PC-9 (cell line): Measurements from ENCODE around the gene KRTAP3-1. TPM values are rescaled to one million over a fixed set of nuclear protein-coding genes. Genes with fewer than 3 reads are reported as not detected.

ENCODE experiments used
- BruUV-seq: library from RNA; stranded (reverse); fragments of 400-500 nt; replicated peaks from 2 replicates; lab custom pipeline; 2021; lab: Mats Ljungman, UMichigan
- CTCF ChIA-PET: fragments of 300-600 bp; sonication (Branson Sonifier 250); formaldehyde crosslinking; loops from one replicate; lab custom pipeline; 2022; ENCODE audit warnings: antibody characterized with exemption; lab: Charles Lee
- POLR2A ChIA-PET: fragments of 300-600 bp; sonication (Branson Sonifier 250); formaldehyde crosslinking; loops from one replicate; lab custom pipeline; 2022; ENCODE audit warnings: antibody characterized with exemption; ENCODE audit not compliant: unreplicated experiment; lab: Charles Lee
- DNase-seq, 2 experiments: peaks; one replicate each; pipeline versions ENCODE4 v3.0.0 to v3.0.0-alpha.2; 2015 to 2022; ENCODE audit warnings: mixed read lengths in 1 of 2
- H2AFZ ChIP-seq: fragments of 200-600 bp; sonication (generic); 2 replicates; pipeline ENCODE4 v1.8.1; 2017; ENCODE audit warnings: antibody characterized with exemption
- H3F3A ChIP-seq: fragments of 200-600 bp; sonication (generic); 2 replicates; pipeline ENCODE4 v1.8.1; 2017; ENCODE audit warnings: antibody characterized with exemption, mild to moderate bottlenecking, low read depth; ENCODE audit not compliant: insufficient read depth
- H3K27ac ChIP-seq: fragments of 200-600 bp; sonication (generic); 2 replicates; pipeline ENCODE4 v1.6.1; 2016; ENCODE audit warnings: mixed run types
- H3K27me3 ChIP-seq: fragments of 200-600 bp; sonication (generic); 2 replicates; pipeline ENCODE4 v1.6.1; 2016; ENCODE audit warnings: low read depth, mixed run types; ENCODE audit not compliant: insufficient read depth
- H3K36me3 ChIP-seq: fragments of 200-600 bp; sonication (generic); 2 replicates; pipeline ENCODE4 v1.6.1; 2016; ENCODE audit warnings: low read depth, mixed run types
- H3K4me1 ChIP-seq: fragments of 200-600 bp; sonication (generic); replicated peaks from 2 replicates; pipeline ENCODE4 v1.6.1; 2016; ENCODE audit warnings: mixed run types; ENCODE audit not compliant: insufficient read depth
- H3K4me2 ChIP-seq: fragments of 200-600 bp; sonication (generic); 2 replicates; pipeline ENCODE4 v1.6.1; 2017; ENCODE audit warnings: mixed run types
- H3K4me3 ChIP-seq: fragments of 200-600 bp; sonication (generic); 2 replicates; pipeline ENCODE4 v1.6.1; 2016; ENCODE audit warnings: mixed run types
- H3K79me2 ChIP-seq: fragments of 200-600 bp; sonication (generic); 2 replicates; pipeline ENCODE4 v1.6.1; 2017; ENCODE audit warnings: low read depth, mixed run types
- H3K9me2 ChIP-seq: fragments of 200-600 bp; sonication (generic); 2 replicates; pipeline ENCODE4 v1.8.1; 2017; ENCODE audit warnings: mild to moderate bottlenecking; ENCODE audit not compliant: insufficient read depth
- H3K9me3 ChIP-seq: fragments of 200-600 bp; sonication (generic); 2 replicates; pipeline ENCODE4 v1.8.1; 2016; ENCODE audit warnings: low read depth; ENCODE audit not compliant: insufficient read depth
- H4K20me1 ChIP-seq: fragments of 200-600 bp; sonication (generic); 2 replicates; pipeline ENCODE4 v1.8.1; 2017; ENCODE audit not compliant: insufficient read depth
- EZH2 ChIP-seq: fragments of 200-600 bp; sonication (generic); IDR thresholded peaks from 2 replicates; pipeline ENCODE4 v1.8.0; 2017; ENCODE audit warnings: antibody characterized with exemption, low read depth
- intact Hi-C: fragments of 100-400 bp; cut with micrococcal nuclease; formaldehyde crosslinking; loops from one replicate; pipeline ENCODE4 v1.10.0; 2022; ENCODE audit not compliant: unreplicated experiment
- total RNA-seq: library from RNA; stranded (reverse); gene quantifications from 2 replicates; pipeline ENCODE4 v1.2.3, GENCODE V29; 2021
- TF ChIP-seq, protein P1 (sequence below): fragments of 200-600 bp; sonication (generic); conservative IDR thresholded peaks from 2 replicates; pipeline ENCODE4 v1.6.1; 2017; ENCODE audit warnings: mixed run types, antibody characterized with exemption, mild to moderate bottlenecking, moderate library complexity

Gene KRTAP3-1
- total RNA-seq, 1 experiment from 2014 or later, result not detected

DNA sequence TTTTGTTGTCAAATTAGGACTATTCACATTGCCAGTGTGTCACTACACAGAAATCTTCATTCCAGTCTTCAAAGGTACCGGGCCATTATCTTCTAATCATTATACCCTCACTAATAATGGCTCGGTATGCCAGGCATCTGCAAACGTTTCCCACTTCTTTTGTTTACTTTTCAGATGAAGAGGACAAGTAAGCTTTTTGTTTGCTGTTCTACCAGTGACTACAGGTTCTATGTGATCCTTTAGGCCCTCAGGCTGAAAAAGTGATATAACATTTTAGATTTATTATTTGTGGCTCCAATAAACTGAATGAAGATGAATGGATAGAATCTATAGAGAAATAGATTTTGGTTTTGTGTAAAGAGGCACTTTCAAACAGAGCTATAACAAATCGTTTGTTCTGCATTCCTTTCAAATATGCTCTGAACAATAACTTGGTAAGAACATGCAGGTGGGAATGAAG is 403 bp upstream of the KRTAP3-1 start:
- ChIA-PET CTCF (no interaction called here), POLR2A (interaction anchor here (0.6 to 1.0 kb wide), 3 partner anchors 47 to 485 kb away, joined by 3 to 10 read pairs (median 8); no protein-coding TSS in a partner anchor)
- peak overlapping the region; percentile 59 for H3K27ac ChIP-seq
- H3K4me3 ChIP-seq, result no peak overlapping the region
- no peaks in the 10 kb centered on the region for H3K27me3 ChIP-seq
- no peaks in the 10 kb centered on the region for H4K20me1 ChIP-seq
- TF ChIP-seq EZH2, result no peak
- TF ChIP-seq, protein P1, sequence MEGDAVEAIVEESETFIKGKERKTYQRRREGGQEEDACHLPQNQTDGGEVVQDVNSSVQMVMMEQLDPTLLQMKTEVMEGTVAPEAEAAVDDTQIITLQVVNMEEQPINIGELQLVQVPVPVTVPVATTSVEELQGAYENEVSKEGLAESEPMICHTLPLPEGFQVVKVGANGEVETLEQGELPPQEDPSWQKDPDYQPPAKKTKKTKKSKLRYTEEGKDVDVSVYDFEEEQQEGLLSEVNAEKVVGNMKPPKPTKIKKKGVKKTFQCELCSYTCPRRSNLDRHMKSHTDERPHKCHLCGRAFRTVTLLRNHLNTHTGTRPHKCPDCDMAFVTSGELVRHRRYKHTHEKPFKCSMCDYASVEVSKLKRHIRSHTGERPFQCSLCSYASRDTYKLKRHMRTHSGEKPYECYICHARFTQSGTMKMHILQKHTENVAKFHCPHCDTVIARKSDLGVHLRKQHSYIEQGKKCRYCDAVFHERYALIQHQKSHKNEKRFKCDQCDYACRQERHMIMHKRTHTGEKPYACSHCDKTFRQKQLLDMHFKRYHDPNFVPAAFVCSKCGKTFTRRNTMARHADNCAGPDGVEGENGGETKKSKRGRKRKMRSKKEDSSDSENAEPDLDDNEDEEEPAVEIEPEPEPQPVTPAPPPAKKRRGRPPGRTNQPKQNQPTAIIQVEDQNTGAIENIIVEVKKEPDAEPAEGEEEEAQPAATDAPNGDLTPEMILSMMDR, result no peak
- intact Hi-C loops, result no loop called here
- peaks cover 57% of the 10 kb centered on the region for H3K4me1 ChIP-seq
- no peaks in the 10 kb centered on the region for H3K36me3 ChIP-seq
- no peaks in the 10 kb centered on the region for H3K79me2 ChIP-seq
- H3K9me2 ChIP-seq, result no peaks in the 10 kb centered on the region
- H3F3A ChIP-seq, result peaks cover 44% of the 10 kb centered on the region
- peak; percentile 12 to 96 for DNase-seq
- H3K4me2 ChIP-seq, result peak overlapping the region; percentile 34
- no TSS peak for BruUV-seq
- H3K9me3 ChIP-seq, result no peaks in the 10 kb centered on the region; the same call in 1 of the 2 replicates
- H2AFZ ChIP-seq, result no peak overlapping the region

DNA sequence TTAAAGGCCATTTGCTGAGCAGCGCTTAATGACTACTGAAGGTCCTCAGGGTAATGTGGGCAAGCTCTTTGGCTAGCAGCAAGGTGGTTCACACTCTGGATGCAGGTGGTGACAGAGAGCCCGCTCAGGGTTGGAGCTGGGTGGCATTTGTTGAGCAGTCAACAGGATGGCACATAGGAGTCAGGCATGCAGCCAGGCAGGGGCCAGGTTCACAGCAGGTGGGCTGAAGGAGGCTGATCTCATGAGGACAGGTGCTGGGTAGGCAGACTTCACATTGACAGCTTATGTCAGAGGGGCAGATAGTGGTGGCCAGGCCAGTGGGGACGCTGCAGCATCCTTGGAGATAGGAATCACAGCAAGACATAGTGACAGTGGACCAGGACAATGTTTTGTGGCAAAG is 4.5 kb downstream of the KRTAP3-1 start:
- Histone ChIP-seq H3K36me3 (no peaks in the 10 kb centered on the region), H3K27ac (no peak overlapping the region), H4K20me1 (no peaks in the 10 kb centered on the region), H3K4me3 (no peak overlapping the region), H3K4me2 (no peak overlapping the region), H3K9me3 (peaks cover 4% of the 10 kb centered on the region; the same call in 1 of the 2 replicates), H3K79me2 (no peaks in the 10 kb centered on the region), H2AFZ (no peak overlapping the region), H3F3A (peaks cover 12% of the 10 kb centered on the region), H3K9me2 (no peaks in the 10 kb centered on the region), H3K4me1 (peaks cover 28% of the 10 kb centered on the region), H3K27me3 (no peaks in the 10 kb centered on the region)
- no TSS peak for BruUV-seq
- DNase-seq, result no peak
- TF ChIP-seq, protein P1, result no peak
- no peak for TF ChIP-seq EZH2
- POLR2A ChIA-PET, result no interaction called here
- intact Hi-C loops, result no loop called here
- CTCF ChIA-PET, result no interaction called here

DNA sequence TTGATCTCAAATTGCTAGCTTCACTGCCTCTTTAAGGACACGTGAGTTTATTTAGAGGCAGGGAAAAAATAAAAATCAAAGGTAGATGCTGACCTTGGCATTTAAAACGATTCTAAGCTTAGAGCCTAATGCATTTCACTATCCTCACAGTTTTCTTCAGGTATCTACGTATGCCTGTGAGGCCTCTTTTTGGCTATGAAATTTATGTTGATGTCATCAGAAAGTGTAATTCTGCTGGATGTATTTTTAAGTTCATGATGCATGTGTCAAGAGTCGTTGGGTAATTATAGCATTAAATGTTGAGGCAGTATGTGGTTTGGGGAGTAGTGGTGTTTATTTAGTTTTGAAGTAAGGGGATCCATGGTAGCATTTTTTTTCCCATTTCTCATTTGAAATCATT is 5.0 kb downstream of the KRTAP3-1 start:
- Histone ChIP-seq H3K9me2 (no peaks in the 10 kb centered on the region), H3K4me3 (no peak overlapping the region), H3K27ac (no peak overlapping the region), H3K4me2 (no peak overlapping the region), H4K20me1 (no peaks in the 10 kb centered on the region), H3K36me3 (no peaks in the 10 kb centered on the region), H2AFZ (no peak overlapping the region), H3F3A (peaks cover 8% of the 10 kb centered on the region; the same call in 1 of the 2 replicates), H3K79me2 (no peaks in the 10 kb centered on the region), H3K9me3 (peaks cover 4% of the 10 kb centered on the region; the same call in 1 of the 2 replicates), H3K27me3 (no peaks in the 10 kb centered on the region), H3K4me1 (peaks cover 23% of the 10 kb centered on the region)
- CTCF ChIA-PET, result interaction anchor here (0.7 kb wide), 1 partner anchor 14 kb away, joined by 3 read pairs; no protein-coding TSS in a partner anchor
- DNase-seq, result no peak
- TF ChIP-seq, protein P1, result no peak
- no peak for TF ChIP-seq EZH2
- POLR2A ChIA-PET, result no interaction called here
- BruUV-seq, result no TSS peak
- intact Hi-C loops, result no loop called here
